HG03565 (cell line): ENCODE results near the gene NSUN3.

Source experiments
- ATAC-seq: cut with Tn5 transposase; IDR thresholded peaks from one replicate; pipeline ENCODE4 v1.9.1; 2021; ENCODE audit warnings: mild to moderate bottlenecking, moderate library complexity; ENCODE audit not compliant: unreplicated experiment

Gene NSUN3

DNA sequence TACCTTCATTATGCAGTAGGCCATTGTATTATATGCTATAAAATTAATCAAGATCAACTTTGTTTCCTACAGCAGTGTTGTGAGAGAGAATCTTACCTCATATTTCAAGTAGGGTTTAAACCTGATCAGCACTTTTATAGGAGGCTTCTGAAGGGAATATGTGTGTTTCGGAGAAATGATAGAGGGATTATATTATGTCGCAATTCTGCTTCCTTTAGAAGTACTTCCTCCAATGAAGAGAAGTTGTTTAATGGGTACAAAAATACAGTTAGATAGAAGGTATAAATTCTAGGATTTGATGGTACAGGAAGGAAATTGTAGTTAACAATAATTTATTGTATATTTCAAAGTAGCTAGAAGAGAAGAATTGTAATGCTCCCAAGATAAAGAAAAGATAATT lies 54.9 kb downstream of the NSUN3 start:
- ATAC-seq: no peak

DNA sequence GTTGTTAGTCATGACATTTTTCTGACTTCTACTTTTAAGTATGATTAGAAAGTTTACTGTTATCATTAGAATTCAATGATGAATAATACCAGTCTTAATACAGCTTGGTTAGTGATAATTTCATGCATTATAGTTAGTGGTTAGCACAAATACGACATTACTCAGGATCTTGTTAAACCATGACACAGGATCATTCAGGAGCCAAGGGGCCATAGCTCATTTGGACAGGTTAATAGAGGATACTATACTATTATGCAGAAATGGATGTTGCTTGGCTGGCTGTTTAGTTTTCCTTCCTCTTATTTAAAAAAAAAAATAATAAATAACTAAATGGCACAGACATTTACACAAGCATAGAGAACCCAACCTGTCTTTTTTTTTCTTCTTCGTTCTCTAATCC lies 55.5 kb downstream of the NSUN3 start:
- ATAC-seq: no peak

DNA sequence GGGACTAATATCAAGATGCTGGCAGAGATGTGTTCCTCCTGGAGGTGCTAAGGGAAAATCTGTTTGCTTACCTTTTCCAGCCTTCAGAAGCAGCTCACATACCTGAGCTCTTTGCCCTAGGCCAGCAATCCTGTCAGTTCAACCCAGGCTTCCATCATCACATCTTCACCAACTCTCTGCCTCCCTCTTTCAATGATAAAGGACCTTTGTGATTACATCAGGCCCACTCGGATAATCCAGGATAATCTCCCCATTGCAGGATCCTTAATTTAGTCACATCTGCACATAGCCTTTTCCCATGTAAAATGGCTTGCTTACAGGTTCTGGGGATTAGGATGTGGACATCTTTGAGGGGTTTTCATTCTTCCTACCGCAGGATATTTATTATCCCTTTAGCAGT lies 58.3 kb downstream of the NSUN3 start:
- ATAC-seq: no peak

DNA sequence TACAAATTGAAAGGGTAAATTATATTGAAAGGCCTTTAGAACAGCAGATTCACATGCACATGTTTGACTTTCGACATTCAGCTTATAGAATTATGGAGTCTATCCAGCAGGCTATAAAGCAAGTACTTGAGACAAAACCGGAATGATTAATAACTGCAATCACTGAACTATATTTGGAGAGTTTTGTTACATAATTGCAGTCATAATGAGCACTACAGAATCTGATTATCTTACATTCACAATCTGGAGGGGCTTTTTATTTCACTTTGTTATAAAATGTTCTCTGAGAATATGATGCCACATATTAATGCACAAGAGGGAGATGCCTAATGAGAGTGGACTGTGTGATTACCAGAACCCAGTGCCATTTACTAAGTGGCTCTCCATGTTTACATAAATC lies 64.3 kb downstream of the NSUN3 start:
- ATAC-seq: no peak

DNA sequence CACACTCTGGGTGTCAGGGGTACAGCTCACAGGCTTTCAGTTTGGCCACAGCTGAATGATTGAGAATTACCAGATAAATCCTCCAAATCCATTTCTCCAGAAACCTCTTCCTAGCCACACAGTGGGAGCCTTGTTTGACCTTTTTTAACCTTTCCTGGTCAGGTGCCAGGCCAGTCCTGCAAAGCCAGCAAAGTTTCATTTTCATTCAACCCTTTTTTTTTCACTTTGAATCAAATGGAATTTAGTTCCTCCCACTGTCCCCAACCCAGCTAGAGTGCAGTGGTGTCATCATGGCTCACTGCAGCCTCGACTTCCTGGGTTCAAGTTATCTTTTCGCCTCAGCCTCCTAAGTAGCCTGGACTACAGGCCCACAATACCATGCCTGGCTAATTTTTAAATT lies 67.8 kb downstream of the NSUN3 start:
- no peak for ATAC-seq

DNA sequence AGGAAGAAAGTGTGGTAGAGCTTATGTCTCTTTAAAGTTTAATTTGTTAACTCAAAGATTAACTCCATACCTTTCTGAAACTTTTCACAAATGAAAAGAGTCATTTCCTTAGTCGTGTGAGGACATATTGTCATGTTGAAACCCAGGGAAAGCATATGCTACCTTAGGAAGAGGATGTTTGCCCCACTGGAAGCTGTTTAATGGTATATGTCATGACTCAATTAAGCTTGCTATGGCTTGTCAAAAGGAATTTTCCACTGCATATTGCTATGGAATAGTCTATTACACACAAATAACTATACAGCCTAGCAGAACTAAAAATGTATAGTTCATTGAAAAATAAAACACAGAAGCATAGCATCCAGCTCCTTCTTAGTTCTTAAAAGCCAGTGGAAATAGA lies 69.9 kb downstream of the NSUN3 start:
- ATAC-seq: no peak

DNA sequence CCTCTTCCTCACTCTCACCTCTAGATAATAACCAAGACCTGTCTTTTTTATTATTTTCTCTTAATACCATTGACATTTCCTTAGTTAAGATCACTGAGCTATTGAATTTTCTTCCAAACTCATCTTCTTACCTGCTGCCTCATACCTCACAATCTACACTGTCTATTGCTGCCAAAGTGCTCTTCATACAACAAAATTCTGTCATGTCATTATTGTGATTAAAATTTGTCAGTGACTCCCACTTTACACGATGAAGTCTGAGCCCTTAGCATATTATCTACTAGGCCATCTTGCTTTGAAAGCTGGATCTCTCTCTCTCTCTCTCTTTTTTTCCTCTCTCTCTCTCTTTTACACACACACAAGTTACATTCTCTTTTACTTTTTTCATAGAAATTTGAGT lies 73.3 kb downstream of the NSUN3 start:
- ATAC-seq: no peak

DNA sequence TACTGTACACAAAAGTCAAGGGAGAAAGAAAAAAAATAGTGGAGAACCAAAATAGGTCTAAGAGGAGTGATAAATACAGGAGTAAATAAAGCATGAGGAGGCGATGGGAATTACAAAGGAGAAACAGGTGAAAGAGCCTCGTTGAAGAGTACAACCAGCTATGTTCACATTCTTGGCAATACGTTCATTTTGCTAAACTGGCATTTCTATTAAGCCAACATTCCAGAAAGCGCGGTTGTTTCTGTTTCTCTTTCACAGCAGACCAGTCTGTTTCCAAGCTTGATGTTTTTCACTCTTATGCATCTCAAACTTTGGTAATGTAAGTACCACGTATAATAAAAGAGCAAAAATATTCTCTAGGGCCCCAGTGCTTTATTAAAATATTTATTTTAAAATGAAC lies 74.5 kb downstream of the NSUN3 start:
- no peak for ATAC-seq

DNA sequence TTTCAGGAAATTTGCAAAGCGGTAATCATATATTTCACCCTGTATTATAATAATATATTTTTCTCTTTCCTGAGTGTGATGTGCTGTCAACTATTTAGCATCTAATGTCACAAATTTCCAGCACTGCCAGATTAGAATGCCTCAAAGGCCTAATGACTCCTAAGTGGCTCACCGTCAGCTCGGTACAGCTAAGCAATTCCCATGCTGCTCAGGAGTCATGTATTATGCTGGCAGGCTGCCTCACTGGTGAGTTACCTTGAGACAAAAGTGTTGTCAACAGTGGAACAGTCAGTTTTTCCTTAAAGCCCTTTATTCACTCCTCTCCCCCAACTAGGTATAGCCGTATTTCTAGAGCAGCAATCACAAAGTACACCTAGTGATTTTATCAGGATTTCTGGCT lies 83.6 kb downstream of the NSUN3 start:
- ATAC-seq: no peak

DNA sequence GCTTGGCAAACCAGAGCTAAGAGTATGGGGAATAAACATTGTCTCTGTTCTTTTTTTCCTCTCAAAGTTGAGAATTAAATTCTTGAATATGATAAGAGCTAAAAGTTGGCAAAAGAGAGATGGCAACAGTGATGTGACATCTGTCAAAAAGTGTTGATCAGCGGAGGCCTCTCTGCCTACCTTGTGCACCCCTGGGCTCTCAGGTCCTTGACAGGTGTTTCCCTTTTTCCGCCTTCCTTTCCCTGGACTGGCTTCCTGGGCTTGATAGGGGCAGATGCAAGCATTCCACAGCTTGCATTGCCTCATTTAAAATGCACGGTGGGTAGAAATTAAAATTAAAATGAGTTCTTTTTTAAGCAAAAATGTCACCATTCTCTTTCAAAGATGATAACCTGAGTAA lies 84.2 kb downstream of the NSUN3 start:
- ATAC-seq: no peak

DNA sequence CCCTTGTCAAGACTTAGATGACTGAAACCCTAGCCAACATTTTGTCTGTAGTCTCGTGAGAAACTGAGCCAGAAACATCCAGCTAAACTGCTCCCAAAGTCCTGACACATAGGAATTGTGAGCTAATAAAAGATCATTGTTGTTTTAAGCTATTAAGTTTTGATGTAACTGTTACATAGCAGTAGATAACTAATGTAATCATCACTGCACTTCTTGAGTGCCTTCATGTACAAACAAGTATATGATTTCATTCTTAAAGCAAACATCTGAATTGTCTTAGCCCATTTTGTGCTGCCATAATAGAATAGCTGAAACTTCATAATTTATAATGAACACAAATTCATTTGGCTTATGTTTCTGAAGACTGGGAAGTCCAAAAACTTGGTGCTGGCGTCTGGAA lies 87.3 kb downstream of the NSUN3 start:
- no peak for ATAC-seq

DNA sequence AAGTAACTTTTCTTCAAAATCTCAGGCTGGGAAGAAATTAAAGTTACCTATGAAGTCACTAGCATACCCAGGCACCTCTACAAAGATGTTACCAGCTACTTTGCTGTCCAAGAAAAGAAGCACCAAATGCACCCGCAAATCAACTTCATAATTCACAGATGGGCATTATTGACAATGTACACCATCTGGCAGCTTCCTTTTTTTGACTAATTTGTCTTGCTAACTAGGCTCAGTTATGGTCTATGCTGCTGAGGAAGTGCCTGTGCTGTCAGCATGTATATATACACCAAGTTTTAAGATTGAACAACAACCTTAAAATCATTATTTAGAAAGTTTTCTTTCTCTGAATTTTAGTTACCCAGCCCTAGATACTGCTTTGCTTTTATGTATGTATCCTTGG lies 93.8 kb downstream of the NSUN3 start:
- ATAC-seq: no peak

DNA sequence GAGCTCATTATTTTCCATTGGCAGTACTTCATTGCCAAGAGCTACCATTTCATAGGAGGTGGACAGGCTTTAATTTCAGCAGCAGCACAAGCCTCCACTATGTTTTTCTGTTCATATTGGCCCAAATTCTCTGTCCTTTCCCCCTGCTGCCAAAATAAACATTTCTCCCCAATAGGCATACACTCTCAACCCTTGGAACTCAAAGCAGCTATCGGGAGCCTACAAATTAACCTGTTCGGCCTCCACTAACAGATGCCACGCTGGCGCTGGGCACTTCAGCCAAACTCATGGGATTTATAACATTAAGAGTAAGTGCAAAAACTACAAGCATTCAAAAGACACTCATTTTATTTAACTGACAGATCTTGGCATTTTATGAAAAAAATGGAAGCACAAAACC lies 95.7 kb downstream of the NSUN3 start:
- ATAC-seq: no peak

DNA sequence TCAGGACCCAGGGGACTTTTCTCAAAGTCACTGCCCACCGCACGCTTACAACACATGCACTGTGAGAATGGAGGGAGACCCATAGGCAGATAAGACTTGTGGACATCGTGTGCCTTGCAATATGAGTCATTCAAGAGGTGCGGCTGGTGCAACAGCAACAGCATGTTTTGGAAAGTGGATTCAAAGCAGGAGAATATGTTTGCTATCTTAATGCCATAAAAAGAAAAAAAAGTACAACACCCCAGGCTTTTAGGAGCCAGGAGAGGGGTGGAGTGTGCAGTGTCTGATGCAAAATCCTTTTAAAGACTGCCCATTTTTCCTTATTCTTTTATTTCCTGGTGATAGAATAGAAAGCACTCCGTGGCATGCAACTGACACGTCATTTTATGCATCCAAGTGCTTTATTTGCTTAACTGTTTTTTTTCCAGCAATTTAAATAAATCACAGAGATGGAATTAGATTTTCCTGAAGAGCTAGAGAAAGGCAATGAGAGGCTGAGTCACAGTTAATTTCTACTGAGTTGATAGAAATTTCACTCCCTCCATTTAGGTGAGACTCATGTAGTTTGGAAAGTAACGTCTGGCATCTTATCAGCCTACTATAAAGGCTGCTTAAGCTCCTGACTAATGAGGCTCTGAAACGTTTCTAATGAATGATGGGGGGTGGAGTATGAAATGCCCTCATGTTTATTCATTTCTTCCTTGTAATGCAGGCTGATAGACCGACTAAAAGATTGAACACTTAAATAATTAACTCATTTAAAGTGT lies 96.4 kb downstream of the NSUN3 start:
- ATAC-seq: no peak

DNA sequence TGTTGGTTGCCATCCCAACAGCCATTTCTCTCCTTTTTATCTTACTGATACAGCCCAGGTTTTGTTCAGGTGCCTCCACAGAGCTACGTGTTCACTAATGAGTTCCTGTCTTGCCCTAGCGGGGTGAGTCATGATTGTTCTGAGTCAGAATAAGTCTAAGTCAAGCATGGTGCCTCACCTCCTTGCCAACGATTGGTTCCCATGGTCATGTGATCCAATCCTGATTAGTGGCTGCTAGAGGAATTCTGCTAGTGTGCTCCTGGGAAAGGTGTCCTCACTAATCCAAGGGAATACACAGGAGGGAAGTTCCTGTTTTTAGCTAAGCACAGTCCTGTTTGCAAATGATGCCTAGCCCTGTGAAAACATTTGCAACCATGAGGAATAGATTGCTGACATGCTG lies 99.8 kb downstream of the NSUN3 start:
- peak; percentile 77 for ATAC-seq

DNA sequence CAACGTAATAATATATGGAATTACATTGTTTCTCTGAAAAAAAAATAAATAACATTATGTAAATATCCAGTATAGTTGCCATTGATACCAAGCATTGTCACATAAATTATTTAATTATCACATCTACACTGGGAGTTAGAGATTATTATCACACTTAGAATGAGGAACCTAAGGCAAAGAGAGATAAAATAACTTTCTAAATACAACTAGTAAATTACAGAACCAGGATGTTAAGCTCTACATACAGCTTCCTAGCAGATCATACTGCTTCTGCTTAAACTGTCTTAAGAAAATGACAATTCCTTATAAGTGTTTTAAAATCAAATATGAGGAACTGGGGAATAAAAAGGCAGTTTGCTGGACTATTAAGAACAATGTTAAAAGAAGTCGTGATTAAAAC lies 104.5 kb downstream of the NSUN3 start:
- no peak for ATAC-seq

DNA sequence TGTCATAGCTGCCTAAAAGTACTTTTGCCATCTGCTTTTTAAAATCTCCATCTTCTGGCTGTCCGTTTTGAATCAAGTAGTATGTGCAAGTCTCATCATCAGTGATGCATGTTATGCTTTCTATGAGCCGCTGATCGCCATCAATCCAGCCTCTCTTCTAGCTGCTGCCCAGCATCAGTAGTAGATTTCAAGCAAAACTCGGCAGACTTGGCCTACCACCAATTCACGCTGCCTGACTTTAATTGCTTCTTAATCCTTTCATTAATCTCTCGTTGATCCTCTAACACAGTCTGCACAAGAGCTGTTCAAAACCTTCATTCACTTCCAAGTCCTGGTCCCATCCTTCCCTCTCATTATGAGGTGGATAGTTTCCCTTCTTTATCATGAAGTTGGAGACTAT lies 104.9 kb downstream of the NSUN3 start:
- ATAC-seq: no peak

DNA sequence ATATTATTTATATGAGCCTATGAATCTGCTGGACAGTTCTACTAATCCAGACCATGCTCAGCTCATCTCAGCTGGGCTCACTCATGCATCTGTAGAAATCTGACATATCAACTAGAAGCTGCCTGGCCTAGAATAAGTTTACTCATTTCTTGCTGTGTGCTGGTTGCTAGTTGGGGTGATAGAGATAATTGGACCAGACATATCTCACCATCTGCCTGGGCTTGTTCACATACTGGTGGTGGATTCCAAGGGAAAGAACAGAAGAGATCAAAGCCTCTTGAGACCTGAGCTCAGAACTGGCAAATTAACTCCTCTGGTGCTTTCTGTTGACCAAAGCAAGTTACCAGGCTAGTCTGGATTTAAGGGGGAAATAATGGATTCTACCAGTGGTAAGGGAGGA lies 109.1 kb downstream of the NSUN3 start:
- peak; percentile 52 for ATAC-seq

DNA sequence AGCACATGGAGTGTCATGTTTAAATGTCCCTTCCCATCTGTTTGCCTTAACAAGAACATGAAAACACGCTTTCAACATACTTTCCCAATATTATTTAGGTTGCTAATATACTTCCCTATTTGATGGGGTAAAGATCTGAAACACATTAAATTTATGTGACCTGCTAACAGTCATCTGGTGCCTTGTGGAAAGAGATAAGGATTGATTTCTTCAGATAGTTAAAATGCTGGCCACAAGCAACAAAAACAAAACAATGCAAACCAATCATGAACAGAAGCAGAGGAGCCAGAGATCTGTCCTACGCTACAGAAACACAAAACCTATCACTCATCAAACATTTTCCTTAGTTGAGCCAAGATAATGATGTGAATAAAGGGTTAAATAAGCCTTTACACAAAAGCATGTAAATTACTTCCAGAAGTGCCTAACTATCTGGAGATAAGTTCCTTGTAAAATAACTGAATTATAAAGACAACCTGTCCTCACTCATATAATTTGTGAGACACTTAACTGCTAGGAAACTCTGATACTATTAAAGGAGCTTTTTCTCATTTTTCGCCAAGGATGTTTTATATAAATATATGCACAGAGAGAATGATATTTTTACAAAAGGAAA lies 109.9 kb downstream of the NSUN3 start:
- no peak for ATAC-seq

DNA sequence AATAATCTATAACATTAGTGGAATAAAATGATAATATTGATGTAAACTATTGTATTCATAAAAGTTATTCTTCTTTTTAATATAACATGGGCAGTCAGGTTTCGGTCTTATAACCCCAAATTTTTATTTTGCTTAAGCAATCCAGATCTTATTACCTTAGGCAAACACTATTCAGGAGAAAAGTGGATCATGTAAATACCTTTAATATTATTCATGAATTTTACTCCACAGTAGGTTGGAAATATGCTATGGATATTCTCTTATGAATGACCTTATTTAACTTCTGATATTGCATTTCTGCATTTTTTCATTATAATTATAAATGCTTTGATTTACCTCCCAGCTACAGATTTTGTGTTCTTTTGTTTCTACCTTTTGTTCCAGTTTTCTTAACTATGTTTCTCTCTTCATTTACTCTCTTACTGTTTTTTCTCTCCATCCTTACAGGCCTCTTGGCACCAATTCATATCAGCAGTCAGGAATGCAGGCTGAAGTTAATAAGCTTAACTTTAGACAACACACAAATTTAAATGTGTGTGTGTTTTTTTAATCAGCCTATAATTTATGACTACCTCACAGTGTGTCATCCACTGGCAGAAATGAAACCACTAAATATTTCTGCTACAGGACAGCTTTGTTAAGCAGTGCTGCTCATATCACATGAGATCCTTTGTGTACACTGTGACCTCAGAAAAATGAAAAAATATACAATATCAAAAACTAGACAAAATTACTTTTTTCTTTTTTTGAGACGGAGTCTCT lies 111.0 kb downstream of the NSUN3 start:
- no peak for ATAC-seq

DNA sequence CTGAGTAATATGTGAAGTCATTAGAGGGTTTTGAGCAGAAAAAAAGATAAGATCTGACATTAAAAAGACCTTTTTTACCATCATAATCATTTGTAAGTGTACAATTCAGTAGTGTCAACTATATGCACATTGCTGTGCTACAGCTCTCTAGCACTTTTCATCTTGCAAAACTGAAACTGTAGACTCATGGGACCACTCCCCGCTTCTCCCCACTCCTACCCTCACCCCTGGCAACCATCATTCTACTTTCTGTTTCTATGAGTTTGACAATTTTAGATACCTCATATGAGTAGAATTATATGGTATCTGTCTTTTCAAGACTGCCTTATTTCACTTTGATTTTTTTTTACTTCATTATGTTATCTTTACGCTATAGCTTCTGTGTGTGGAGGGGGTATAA lies 112.8 kb downstream of the NSUN3 start:
- ATAC-seq: no peak
